ENCODE data around the gene PRPS1L1. TPM values are rescaled to one million over a fixed set of nuclear protein-coding genes. Genes with fewer than 3 reads are reported as not detected.

PRPS1L1 gene
- total RNA-seq, 1 experiment from 2014 or later: not detected

DNA sequence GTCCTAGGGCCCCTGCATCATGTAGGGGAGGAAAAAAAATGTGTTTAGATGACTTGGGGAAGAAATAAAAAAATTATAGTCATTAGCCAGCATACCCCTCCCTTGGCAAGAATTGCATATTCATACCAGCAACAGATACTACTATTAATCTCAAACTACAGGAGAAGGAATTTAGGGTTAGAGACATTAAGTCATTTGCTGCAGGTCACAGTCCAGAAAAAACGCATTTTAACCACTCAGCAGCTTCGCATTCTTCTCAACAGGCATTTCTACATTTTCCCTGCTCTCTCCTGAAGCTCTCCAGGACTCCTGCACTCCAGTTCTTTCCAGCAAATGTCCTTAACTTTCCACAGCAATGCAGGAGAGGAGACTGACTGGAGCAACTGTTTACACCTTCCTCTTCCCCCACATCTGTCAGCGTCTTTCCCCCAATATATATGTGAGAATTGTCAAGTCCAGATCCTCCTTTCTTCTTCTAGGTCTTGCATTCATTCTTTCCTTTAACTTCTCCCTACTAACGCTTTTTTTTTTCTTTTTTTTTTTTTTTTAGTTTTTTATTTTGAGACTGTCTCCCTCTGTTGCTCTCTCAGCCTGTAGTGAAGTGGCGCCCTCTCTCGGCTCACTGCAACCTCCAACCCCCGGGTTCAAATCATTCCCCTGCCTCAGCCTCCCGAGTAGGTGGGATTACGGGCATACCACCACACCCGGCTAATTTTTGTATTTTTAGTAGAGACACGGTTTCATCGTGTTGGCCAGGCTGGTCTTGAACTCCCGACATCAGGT is 35.6 kb downstream of the PRPS1L1 start:
- Histone ChIP-seq H3K36me3 (ENCODE audit: insufficient read depth, low read length, poor library complexity, severe bottlenecking) (no peaks in the 10 kb centered on the region), H3K4me3 (ENCODE audit: low read depth, low read length, poor library complexity, severe bottlenecking) (no peak overlapping the region), H3K27ac (ENCODE audit: low read depth, low read length, poor library complexity, severe bottlenecking) (no peak overlapping the region), H3K4me1 (ENCODE audit: insufficient read depth, low read length, poor library complexity, severe bottlenecking) (no peaks in the 10 kb centered on the region), H3K9me3 (ENCODE audit: low read depth, low read length, poor library complexity, severe bottlenecking) (no peaks in the 10 kb centered on the region), H3K27me3 (replicated peaks; ENCODE audit: insufficient read depth, low read depth, low read length, poor library complexity) (no peaks in the 10 kb centered on the region)
- intact Hi-C loops (cut with micrococcal nuclease; ENCODE audit: unreplicated experiment): no loop called here
- POLR2A ChIA-PET (ENCODE audit: low non-redundant PET): no interaction called here
- no peak for TF ChIP-seq EZH2 (IDR thresholded peaks at IDR 0.05; ENCODE audit: borderline replicate concordance, low read depth, low read length, poor library complexity, severe bottlenecking)
- TF ChIP-seq, protein P1, sequence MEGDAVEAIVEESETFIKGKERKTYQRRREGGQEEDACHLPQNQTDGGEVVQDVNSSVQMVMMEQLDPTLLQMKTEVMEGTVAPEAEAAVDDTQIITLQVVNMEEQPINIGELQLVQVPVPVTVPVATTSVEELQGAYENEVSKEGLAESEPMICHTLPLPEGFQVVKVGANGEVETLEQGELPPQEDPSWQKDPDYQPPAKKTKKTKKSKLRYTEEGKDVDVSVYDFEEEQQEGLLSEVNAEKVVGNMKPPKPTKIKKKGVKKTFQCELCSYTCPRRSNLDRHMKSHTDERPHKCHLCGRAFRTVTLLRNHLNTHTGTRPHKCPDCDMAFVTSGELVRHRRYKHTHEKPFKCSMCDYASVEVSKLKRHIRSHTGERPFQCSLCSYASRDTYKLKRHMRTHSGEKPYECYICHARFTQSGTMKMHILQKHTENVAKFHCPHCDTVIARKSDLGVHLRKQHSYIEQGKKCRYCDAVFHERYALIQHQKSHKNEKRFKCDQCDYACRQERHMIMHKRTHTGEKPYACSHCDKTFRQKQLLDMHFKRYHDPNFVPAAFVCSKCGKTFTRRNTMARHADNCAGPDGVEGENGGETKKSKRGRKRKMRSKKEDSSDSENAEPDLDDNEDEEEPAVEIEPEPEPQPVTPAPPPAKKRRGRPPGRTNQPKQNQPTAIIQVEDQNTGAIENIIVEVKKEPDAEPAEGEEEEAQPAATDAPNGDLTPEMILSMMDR (conservative IDR thresholded peaks at IDR 0.05; ENCODE audit: low read depth, low read length): peak; percentile 58
- no peak for DNase-seq (ENCODE audit: low spot score)
- BruUV-seq (replicated peaks): no TSS peak
- CTCF ChIA-PET: no interaction called here

DNA sequence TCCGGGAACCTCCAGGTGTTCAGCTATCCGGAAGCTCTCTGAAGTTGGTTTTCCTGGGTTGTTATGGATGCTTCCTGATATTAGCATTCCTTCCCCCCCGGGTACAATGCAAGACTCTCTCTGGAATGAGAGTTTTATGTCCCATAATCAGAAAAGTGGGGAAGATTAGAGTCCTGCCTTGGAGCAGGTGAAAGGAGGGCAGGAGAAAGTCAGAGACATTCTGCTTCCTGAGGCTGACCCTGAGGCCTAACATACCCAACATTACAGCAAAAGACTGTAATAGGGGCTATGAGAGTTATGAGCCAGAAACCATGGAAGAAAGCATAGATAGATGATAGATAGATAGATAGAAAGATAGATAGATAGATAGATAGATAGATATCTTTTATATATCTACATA is 36.9 kb downstream of the PRPS1L1 start:
- Histone ChIP-seq H3K4me1 (ENCODE audit: insufficient read depth, low read length, poor library complexity, severe bottlenecking) (no peaks in the 10 kb centered on the region), H3K36me3 (ENCODE audit: insufficient read depth, low read length, poor library complexity, severe bottlenecking) (no peaks in the 10 kb centered on the region), H3K27me3 (replicated peaks; ENCODE audit: insufficient read depth, low read depth, low read length, poor library complexity) (no peaks in the 10 kb centered on the region), H3K9me3 (ENCODE audit: low read depth, low read length, poor library complexity, severe bottlenecking) (no peaks in the 10 kb centered on the region), H3K27ac (ENCODE audit: low read depth, low read length, poor library complexity, severe bottlenecking) (no peak overlapping the region), H3K4me3 (ENCODE audit: low read depth, low read length, poor library complexity, severe bottlenecking) (no peak overlapping the region)
- BruUV-seq (replicated peaks): no TSS peak
- no peak for DNase-seq (ENCODE audit: low spot score)
- no peak for TF ChIP-seq EZH2 (IDR thresholded peaks at IDR 0.05; ENCODE audit: borderline replicate concordance, low read depth, low read length, poor library complexity, severe bottlenecking)
- TF ChIP-seq, protein P1 (conservative IDR thresholded peaks at IDR 0.05; ENCODE audit: low read depth, low read length): no peak
- intact Hi-C loops (cut with micrococcal nuclease; ENCODE audit: unreplicated experiment): no loop called here
- ChIA-PET POLR2A (ENCODE audit: low non-redundant PET) (interaction anchor here (0.6 kb wide), 1 partner anchor 1977 kb away, joined by 3 read pairs; no protein-coding TSS in a partner anchor), CTCF (no interaction called here)

DNA sequence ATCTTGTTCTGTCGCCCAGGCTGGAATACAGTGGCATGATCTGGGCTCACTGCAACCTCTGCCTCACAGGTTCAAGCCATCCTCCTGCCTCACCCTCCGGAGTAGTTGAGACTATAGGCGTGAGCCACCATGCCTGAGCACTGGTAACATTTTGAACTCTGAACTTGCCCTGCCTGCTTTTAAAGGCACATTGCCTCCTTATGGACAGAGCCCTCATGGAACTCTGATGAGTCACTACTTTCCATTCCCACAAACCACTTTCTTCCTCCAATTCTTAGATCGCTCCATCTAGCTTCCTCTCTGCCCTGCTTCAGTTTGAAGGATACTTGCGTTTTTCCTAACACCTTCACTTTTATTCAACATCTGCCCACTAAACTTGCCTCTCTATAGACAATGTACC is 38.1 kb downstream of the PRPS1L1 start:
- Histone ChIP-seq H3K4me1 (ENCODE audit: insufficient read depth, low read length, poor library complexity, severe bottlenecking) (no peaks in the 10 kb centered on the region), H3K9me3 (ENCODE audit: low read depth, low read length, poor library complexity, severe bottlenecking) (no peaks in the 10 kb centered on the region), H3K36me3 (ENCODE audit: insufficient read depth, low read length, poor library complexity, severe bottlenecking) (no peaks in the 10 kb centered on the region), H3K27ac (ENCODE audit: low read depth, low read length, poor library complexity, severe bottlenecking) (no peak overlapping the region), H3K4me3 (ENCODE audit: low read depth, low read length, poor library complexity, severe bottlenecking) (no peak overlapping the region), H3K27me3 (replicated peaks; ENCODE audit: insufficient read depth, low read depth, low read length, poor library complexity) (no peaks in the 10 kb centered on the region)
- DNase-seq (ENCODE audit: low spot score): no peak
- BruUV-seq (replicated peaks): no TSS peak
- ChIA-PET POLR2A (ENCODE audit: low non-redundant PET) (no interaction called here), CTCF (no interaction called here)
- TF ChIP-seq, protein P1 (conservative IDR thresholded peaks at IDR 0.05; ENCODE audit: low read depth, low read length): no peak
- TF ChIP-seq EZH2 (IDR thresholded peaks at IDR 0.05; ENCODE audit: borderline replicate concordance, low read depth, low read length, poor library complexity, severe bottlenecking): no peak
- intact Hi-C loops (cut with micrococcal nuclease; ENCODE audit: unreplicated experiment): no loop called here

All from A673 (cell line).